ENCODE results near the gene S100A8.

DNA sequence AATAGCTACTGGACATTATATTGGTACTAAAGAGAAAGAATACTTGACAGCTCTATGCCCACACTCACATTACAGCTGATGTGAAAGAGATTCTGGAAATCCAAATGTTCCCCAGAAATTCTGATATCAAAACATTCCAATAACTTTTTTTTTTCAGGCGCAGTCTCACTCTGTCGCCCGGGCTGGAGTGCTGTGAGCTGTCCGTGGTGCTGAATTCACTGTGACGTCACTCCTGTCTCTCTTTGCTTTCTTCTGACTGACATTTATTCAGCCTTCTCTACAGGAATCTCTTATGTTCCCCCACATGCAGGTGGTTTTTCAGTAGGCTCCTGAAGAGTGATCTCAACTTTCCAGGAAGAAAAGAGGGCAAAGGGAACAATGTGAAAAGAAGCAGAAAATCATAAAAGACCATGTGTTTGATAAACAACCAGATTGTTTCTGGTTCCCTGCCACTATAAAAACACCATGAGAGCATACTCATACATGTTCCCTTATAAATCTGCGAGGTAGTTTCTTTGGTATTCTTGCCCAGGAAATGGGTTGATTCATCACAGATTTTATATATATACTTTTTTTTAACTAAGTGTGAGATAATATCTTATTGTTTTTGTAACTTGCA lies 31.7 kb upstream of the S100A8 start:
- TF ChIP-seq, protein P1, sequence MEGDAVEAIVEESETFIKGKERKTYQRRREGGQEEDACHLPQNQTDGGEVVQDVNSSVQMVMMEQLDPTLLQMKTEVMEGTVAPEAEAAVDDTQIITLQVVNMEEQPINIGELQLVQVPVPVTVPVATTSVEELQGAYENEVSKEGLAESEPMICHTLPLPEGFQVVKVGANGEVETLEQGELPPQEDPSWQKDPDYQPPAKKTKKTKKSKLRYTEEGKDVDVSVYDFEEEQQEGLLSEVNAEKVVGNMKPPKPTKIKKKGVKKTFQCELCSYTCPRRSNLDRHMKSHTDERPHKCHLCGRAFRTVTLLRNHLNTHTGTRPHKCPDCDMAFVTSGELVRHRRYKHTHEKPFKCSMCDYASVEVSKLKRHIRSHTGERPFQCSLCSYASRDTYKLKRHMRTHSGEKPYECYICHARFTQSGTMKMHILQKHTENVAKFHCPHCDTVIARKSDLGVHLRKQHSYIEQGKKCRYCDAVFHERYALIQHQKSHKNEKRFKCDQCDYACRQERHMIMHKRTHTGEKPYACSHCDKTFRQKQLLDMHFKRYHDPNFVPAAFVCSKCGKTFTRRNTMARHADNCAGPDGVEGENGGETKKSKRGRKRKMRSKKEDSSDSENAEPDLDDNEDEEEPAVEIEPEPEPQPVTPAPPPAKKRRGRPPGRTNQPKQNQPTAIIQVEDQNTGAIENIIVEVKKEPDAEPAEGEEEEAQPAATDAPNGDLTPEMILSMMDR (conservative IDR thresholded peaks at IDR 0.05): no peak
- no peak for TF ChIP-seq ZFX (IDR thresholded peaks at IDR 0.05)

All from C4-2B (cell line).